NCI-H748 (cell line): ENCODE measurements around the gene NUDT8.

ENCODE experiments used
- DNase-seq: peaks from one replicate; lab custom pipeline; 2025; ENCODE audit not compliant: unreplicated experiment; lab: John Stamatoyannopoulos, UW

The NUDT8 gene

GRCh38 chr11:67629386-67630227, at the start of gene NUDT8:
Gene NUDT8, minus strand, starts transcription at chr11:67629937. Its CDS starts 26 bp downstream, at chr11:67629911.
- peak; percentile 85 for DNase-seq

- no peak for DNase-seq
Measured at GRCh38 chr11:67675058-67675747, 45.5 kb upstream of the NUDT8 start.

GRCh38 chr11:67674442-67674871, 44.7 kb upstream of the NUDT8 start, which contains the start of gene ALDH3B2:
Gene ALDH3B2, minus strand, starts transcription at chr11:67674623. Its CDS starts 7,688 bp downstream, at chr11:67666935.
- DNase-seq, result peak; percentile 17

DNA sequence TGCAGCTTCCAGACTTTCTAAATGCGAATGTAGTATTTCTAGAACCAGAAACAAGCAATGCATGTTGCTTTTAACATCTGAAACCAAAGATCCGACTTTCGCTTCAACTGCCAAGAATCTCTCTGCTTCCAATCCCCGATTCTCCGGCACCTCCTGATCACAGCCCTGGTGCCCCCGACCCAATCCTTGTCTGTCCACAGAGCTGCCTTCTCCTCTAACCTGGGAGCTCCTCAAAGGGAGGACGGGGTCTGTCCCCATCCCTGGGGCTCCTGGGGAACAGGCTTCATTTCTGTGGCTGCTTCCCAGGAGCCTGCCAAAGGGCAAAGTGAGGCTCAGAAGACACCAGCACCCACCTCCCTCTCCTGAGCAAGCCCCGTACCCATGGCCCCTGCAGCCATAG, 44.2 kb upstream of the NUDT8 start:
- no peak for DNase-seq

DNA sequence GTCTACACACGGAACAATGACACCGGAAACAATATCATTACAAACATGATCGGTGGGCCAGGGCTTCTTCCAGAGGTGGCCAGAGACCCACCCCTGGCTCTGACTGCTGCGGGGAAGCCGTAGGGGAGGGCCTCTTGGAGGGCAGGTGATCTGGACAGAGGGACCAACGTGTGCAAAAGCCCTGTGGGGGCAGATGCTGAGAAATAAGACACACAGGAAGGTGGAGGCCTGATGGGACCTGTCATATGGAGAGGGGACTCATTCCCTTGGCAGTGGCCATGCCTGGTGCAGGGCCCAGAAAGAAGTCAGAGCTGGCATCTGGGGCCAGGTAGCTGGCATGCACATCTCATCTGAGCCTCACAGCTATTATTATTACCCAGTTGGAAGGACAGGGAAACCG, 43.6 kb upstream of the NUDT8 start:
- DNase-seq, result no peak

DNA sequence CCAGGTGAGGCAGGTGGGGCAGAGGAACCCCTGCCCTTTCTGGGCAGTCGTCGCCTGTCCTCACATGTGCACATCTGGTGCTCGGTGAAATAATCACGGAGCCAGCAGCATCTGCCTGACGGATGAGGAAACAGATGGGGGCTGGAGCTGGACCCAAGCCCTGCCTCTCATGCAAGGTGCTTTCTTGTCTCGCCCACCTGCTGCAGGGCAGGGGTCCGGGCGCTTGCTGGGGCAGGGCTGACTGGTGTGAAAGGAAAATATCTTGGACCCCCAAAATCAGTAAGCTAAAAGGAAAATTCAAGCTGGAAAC, 41.4 kb upstream of the NUDT8 start:
- DNase-seq, result no peak

- DNase-seq, result no peak
Measured at GRCh38 chr11:67670316-67671210, 40.8 kb upstream of the NUDT8 start.

- no peak for DNase-seq
Measured at GRCh38 chr11:67668192-67668551, 38.4 kb upstream of the NUDT8 start.

DNA sequence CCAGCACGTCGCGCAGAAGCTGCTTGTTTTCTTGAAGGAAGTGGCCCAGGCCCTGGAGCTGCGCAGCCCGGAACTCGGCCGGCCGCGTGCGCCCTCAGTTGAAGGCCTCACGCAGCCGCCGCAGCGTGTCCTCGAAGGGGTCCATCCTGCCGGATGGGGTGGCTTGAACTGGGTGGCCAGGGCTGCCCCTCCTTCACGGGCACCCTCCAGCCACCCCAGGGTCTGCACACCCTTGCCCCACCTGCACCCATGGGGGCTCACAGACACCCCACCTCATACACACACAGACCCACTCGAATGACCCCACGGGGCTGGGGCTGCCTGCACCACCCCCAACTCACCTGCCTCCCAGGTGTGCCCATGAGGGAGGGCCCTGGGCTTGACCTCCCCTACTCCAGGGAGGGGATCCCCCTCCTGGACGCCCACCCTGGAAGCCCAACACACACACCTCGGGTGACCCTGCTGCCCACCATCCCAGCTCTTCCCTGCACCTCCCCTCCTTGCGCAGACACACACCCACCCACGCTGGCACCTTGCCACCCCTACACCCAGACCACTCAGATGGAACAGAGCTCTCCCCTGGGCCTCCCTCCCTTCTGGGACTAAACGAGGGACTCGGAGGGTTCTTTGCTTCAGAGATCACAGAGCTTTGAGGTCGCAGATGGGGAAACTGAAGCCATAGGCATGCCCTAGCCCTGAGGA, 37.9 kb upstream of the NUDT8 start:
- DNase-seq, result no peak

- DNase-seq, result no peak
Measured at GRCh38 chr11:67666676-67667489, 37.1 kb upstream of the NUDT8 start.

DNA sequence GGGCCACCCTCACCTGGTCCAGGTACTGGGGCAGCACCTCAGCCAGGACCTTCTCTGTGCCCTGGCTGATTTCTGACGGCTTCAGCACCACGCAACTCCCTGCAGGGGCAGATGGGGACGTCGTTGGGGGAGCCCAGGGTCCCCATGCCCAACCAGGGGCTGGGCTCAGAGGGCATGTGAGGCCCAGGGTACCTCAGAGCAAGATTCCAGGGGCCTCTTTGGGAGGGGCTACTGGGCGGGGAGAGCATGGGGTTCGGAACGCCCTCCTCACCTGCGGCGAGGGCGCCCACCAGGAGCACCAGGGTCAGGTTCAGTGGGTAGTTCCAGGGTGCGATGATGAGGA, 36.5 kb upstream of the NUDT8 start:
- no peak for DNase-seq

- no peak for DNase-seq
Measured at GRCh38 chr11:67665541-67666302, 36.0 kb upstream of the NUDT8 start.

DNA sequence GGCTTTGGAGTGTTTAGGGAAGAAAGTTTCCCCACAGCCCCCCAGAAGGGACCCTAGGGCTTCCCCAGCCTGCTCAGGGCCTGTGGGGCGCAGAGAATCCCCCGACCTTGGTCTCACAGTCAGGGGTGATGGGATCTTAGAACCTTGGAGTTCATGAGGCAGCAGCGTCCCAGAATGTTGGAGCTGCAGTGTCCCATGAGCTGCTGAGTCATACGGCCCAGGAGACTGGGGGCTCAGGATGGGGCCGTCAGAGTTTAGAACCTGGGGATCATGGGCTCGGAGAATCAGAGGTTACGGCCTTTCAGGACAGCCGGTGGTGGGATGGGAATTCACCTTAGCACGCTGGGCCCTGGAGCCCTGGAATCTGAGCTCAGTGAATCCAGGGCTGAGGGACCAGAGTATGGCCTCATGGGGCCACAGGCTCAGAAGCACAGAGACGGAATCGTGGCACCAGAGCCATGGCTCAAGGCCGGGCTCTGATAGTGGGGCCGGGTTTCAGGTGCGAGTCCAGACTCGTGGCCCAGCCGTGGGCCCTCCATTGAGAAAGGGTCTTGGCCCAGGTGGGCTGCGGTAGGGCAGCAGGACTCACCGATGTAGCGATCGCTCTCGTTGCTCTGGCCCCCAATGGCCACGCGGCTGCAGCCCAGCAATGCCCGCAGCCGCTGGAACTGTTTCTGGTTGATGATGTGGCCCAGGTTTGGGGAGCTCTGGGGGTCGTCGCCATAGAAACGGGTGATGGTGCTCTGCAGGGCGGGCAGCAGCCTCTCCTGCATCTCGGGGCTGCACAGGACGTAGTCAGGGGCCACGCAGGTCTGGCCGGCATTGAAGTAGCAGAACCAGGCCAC, 35.2 kb upstream of the NUDT8 start:
- DNase-seq, result no peak

- no peak for DNase-seq
Measured at GRCh38 chr11:67664213-67664585, 34.5 kb upstream of the NUDT8 start.

- no peak for DNase-seq
Measured at GRCh38 chr11:67663532-67664212, 33.9 kb upstream of the NUDT8 start.

DNA sequence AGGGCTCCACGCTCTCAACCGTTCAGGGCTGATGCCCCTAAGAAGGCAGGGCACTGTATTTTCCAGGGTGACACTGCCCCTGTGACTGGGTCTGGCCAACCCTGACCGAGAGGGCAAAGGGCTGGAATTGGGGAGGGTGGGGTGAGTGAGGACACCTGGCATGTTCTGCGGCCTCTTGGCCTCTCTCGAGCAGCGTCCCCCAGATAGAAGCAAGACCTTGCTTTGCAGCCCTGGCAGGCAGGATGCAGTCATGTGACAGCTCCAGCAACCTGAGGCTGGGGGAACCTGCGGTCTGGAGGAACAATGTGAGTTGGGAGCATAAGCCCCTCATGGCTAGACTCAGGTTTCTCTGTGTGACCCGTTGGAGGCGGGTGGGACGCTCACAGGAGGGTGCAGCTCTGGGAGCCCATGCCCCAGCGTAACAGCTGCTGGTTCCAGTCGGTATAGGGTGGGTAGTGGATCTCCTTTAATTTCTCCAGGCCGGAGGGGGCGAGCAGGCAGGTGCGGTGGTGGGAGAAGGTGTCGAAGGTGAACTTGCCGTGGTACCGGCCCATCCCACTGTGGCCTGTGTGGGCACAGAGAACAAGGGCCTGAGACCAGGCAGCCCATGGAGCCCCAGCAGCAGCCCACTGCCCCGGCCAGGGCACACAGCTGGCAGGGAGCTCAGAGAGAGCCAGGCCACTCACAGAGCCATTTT, 33.2 kb upstream of the NUDT8 start:
- no peak for DNase-seq

- DNase-seq, result no peak
Measured at GRCh38 chr11:67662142-67662834, 32.6 kb upstream of the NUDT8 start.
